Thyroid gland (tissue), 4 donors: ENCODE data around the gene AKT2. TPM values are rescaled to one million over a fixed set of nuclear protein-coding genes. Genes with fewer than 3 reads are reported as not detected.
A peak's percentile ranks its signal among the peaks of the same experiment; 100 is the strongest.

Source experiments
- DNase-seq, 2 donors: peaks; one replicate each; pipeline ENCODE4 v3.0.0-alpha.2; 2019
- H3K27ac ChIP-seq, 3 donors: fragments of 200-600 bp; sonication (generic); 1 replicate in 2 of 3; 2 replicates in 1 of 3; pipeline ENCODE4 v1.5.1; 2016 to 2019; ENCODE audit warnings: mild to moderate bottlenecking in 1 of 3, moderate library complexity in 1 of 3
- H3K27me3 ChIP-seq: fragments of 200-600 bp; sonication (generic); one replicate; pipeline ENCODE4 v1.5.1; 2019
- H3K36me3 ChIP-seq, 2 donors: fragments of 200-600 bp; sonication (generic); one replicate each; pipeline ENCODE4 v1.5.1; 2016 to 2019
- H3K4me1 ChIP-seq, 2 donors: fragments of 200-600 bp; sonication (generic); one replicate each; pipeline ENCODE4 v1.5.1; 2017 to 2019
- H3K4me3 ChIP-seq, 3 donors: fragments of 200-600 bp; sonication (generic); replicated peaks in 1 of 3; 1 replicate in 2 of 3; 2 replicates in 1 of 3; pipeline ENCODE4 v1.5.1; 2016; ENCODE audit warnings: mild to moderate bottlenecking in 1 of 3
- H3K9me3 ChIP-seq: fragments of 200-600 bp; sonication (generic); one replicate; pipeline ENCODE4 v1.5.1; 2017
- POLR2A ChIP-seq, 2 donors: fragments of 450-650 bp; IDR thresholded peaks; one replicate each; pipeline ENCODE4 v1.6.1; 2017; ENCODE audit warnings: antibody characterized with exemption in 2 of 2, mild to moderate bottlenecking in 2 of 2, moderate library complexity in 1 of 2
- WGBS, 2 donors: methylation state at CpG; one replicate each; pipeline ENCODE4 v1.1.5; 2017; 5-methylcytosine and 5-hydroxymethylcytosine counted together
- intact Hi-C: fragments of 100-400 bp; cut with DNase I; formaldehyde crosslinking; loops from one replicate; pipeline ENCODE4 v1.15.1; 2023
- total RNA-seq, 4 donors: library from RNA; depleted of rRNA; stranded (reverse); fragments of >200 nt; gene quantifications; one replicate each; pipeline ENCODE4 v1.2.3, GENCODE V29; 2016
- TF ChIP-seq, protein P1 (sequence below), 6 experiments: fragments of 200-600 bp in 3 of 6; fragments of 450-650 bp in 3 of 6; sonication (generic) in 3 of 6; IDR thresholded peaks; one replicate each; pipeline ENCODE4 v1.5.1; 2016 to 2019; ENCODE audit warnings: antibody characterized with exemption in 6 of 6, mild to moderate bottlenecking in 2 of 6, inconsistent platforms in 1 of 6, moderate library complexity in 1 of 6

The AKT2 gene
- total RNA-seq, 4 donors from 2014 or later, result 166 to 285 (median 190) TPM

DNA sequence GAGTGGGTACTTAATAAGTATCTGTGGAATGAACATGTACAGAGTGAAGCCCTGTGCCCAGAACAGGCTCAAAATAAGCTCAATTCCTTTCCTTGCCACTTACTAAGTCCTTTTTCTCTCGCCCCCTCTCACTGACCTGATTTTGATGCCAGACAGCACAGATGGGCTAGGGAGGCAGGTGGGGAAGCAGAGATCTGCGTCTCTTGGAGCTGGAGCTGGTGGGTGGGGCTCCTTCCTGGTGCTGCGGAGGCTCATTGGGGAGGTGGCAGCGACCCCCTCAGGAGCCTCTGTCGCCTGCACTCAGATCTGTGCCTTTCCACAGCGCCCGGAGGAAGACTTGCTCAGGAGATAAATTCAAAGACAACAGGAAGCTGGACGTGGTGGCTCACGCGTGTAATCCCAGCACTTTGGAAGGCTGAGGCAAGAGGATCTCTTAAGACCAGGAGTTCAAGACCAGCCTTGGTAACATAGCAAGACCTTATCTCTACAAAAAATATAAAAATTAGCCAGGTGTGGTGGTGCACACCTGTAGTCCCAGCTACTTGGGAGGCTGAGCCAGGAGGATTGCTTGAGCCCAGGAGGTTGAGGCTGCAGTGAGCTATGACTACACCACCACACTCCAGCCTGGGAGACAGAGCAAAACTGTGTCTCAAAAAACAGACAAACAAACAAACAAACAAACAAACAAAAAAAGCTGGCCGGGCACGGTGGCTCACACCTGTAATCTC lies 14.6 kb downstream of the AKT2 start:
- Histone ChIP-seq H3K27ac (peak overlapping the region; percentile 81 to 97 (median 92)), H3K4me1 (peaks cover 64 to 73% of the 10 kb centered on the region in 2 donors), H3K27me3 (no peaks in the 10 kb centered on the region), H3K36me3 (no peaks in the 10 kb centered on the region), H3K9me3 (no peaks in the 10 kb centered on the region), H3K4me3 (no peak overlapping the region)
- TF ChIP-seq POLR2A (IDR thresholded peaks at IDR 0.05), result no peak
- TF ChIP-seq, protein P1, sequence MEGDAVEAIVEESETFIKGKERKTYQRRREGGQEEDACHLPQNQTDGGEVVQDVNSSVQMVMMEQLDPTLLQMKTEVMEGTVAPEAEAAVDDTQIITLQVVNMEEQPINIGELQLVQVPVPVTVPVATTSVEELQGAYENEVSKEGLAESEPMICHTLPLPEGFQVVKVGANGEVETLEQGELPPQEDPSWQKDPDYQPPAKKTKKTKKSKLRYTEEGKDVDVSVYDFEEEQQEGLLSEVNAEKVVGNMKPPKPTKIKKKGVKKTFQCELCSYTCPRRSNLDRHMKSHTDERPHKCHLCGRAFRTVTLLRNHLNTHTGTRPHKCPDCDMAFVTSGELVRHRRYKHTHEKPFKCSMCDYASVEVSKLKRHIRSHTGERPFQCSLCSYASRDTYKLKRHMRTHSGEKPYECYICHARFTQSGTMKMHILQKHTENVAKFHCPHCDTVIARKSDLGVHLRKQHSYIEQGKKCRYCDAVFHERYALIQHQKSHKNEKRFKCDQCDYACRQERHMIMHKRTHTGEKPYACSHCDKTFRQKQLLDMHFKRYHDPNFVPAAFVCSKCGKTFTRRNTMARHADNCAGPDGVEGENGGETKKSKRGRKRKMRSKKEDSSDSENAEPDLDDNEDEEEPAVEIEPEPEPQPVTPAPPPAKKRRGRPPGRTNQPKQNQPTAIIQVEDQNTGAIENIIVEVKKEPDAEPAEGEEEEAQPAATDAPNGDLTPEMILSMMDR (IDR thresholded peaks at IDR 0.05), result peak in 1 of 6 experiments; percentile 18
- WGBS, 2 donors, result 61 to 66% methylated on average over 12 of the region's 12 CpGs
- peak in 1 of 2 donors; percentile 50 for DNase-seq
- intact Hi-C loops, result no loop called here

DNA sequence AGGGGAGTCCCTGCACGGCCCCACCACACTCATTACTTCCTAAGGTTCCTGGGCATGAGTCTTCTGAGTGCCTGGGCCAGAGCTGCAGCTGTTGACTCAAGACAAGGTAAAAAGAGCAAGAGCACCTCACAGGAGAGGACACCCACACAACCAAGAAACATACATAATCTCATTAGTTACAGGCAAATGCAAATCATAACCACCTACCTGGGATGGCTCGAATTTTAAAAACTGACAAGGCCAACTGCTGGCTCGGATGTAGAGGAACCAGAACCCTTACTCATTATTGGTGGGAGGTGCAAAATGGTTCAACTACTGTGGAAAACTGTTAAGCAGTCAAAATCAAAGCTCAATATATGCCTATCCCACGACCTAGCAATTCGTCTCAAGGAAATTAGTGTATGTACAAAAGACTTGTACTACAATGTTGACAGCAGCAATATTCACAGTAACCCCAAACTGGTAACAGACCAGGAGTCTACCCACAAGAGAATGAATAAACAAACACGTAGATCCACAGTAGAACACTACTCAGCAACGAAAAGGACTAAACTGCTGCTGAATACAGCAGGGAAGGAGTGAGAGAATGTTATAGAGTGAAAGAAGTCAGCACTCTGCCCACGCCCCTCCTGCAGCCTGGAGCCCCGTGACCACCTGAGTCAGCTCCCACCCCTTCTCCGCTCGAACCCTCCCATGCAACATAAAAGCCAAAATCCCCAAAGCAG lies 15.8 kb downstream of the AKT2 start:
- intact Hi-C loops, result no loop called here
- no peaks in the 10 kb centered on the region for H3K27me3 ChIP-seq
- peak overlapping the region; percentile 81 to 97 (median 92) for H3K27ac ChIP-seq
- H3K36me3 ChIP-seq, result peaks cover 0 to 6% of the 10 kb centered on the region in 2 donors
- TF ChIP-seq, protein P1 (IDR thresholded peaks at IDR 0.05), result no peak
- TF ChIP-seq POLR2A (IDR thresholded peaks at IDR 0.05), result no peak
- H3K4me3 ChIP-seq, result no peak overlapping the region
- no peaks in the 10 kb centered on the region for H3K9me3 ChIP-seq
- DNase-seq, result no peak
- peaks cover 65 to 73% of the 10 kb centered on the region in 2 donors for H3K4me1 ChIP-seq
- WGBS, 2 donors, result 84 to 93% methylated on average over 11 of the region's 11 CpGs

DNA sequence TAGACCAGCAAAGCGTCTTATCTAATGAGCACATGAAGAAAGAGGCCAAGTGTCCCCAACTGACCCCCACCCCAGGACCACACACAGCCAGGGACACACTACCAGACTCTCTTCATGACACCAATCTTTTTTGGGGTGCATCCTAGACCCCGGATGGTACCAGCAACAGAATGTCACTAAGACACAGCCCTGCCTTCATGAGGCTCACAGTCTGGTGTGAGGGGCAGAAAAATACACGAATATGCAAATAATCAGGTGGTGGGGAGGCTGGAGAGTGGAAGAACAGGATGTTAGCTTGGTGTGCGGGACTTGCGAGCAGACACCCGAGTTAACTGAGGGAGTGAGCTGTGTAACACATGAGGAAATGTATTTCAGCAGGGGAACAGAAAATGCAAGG lies 17.5 kb downstream of the AKT2 start:
- peaks cover 0 to 9% of the 10 kb centered on the region in 2 donors for H3K36me3 ChIP-seq
- no peak for DNase-seq
- H3K27ac ChIP-seq, result peak overlapping the region; percentile 75 to 97 (median 92)
- no peak overlapping the region for H3K4me3 ChIP-seq
- 80 to 87% methylated on average over 6 of the region's 6 CpGs for WGBS, 2 donors
- H3K4me1 ChIP-seq, result peaks cover 71 to 79% of the 10 kb centered on the region in 2 donors
- H3K27me3 ChIP-seq, result no peaks in the 10 kb centered on the region
- no peaks in the 10 kb centered on the region for H3K9me3 ChIP-seq
- intact Hi-C loops, result no loop called here
- TF ChIP-seq, protein P1 (IDR thresholded peaks at IDR 0.05), result no peak
- TF ChIP-seq POLR2A (IDR thresholded peaks at IDR 0.05), result no peak

DNA sequence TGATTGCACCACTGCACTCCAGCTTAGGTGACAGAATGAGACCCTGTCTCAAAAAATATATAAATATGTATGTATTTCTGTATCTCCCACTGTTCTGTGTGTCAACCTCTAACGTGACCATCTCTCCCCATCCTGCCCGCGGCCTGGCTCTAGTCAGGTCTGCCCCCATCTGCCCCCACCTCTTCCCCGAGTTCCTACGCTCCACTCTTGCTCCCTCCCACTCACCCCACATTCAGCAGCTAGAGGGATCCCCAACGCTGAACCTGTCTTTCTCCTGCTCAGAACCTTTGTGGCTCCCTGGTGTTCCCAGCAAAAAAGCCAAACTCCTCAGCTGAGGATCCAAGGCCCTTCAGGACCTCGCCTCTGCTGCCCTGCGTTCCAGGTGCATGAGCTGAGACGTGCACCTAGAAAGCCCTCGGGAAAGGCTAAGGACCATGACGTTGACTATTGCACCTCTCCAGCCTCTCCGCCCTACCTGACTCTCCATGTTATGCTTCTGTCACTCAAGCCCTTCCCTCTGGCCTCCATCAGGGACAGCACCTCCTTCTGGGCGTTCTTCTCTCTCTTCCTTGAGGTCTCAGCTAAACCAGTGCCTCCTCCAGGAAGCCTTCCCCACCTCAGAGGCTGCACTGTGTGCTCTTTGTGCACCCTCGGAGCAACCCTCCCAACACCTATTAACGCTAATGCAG lies 18.1 kb downstream of the AKT2 start:
- peaks cover 71 to 83% of the 10 kb centered on the region in 2 donors for H3K4me1 ChIP-seq
- peak; percentile 92 to 94 for DNase-seq
- WGBS, 2 donors, result 36 to 57% methylated on average over 15 of the region's 15 CpGs
- H3K27me3 ChIP-seq, result no peaks in the 10 kb centered on the region
- H3K9me3 ChIP-seq, result no peaks in the 10 kb centered on the region
- peak overlapping the region; percentile 90 to 97 (median 92) for H3K27ac ChIP-seq
- H3K36me3 ChIP-seq, result peaks cover 0 to 9% of the 10 kb centered on the region in 2 donors
- no peak overlapping the region for H3K4me3 ChIP-seq
- intact Hi-C loops, result no loop called here
- TF ChIP-seq, protein P1 (IDR thresholded peaks at IDR 0.05), result peak in 4 of 6 experiments; percentile 22 to 46 (median 38)
- TF ChIP-seq POLR2A (IDR thresholded peaks at IDR 0.05), result peak in 1 of 2 donors; percentile 70
